Neural progenitor cell (in vitro differentiated cells): Measurements from ENCODE around the gene SOS2.

Experiments
- EZH2 ChIP-seq: fragments of 200-600 bp; sonication (generic); IDR thresholded peaks from 2 replicates; pipeline ENCODE4 v1.6.1; 2017; ENCODE audit warnings: antibody characterized with exemption, mild to moderate bottlenecking, moderate library complexity
- EZH2phosphoT487 ChIP-seq: fragments of 200-600 bp; sonication (generic); IDR thresholded peaks from 2 replicates; pipeline ENCODE4 v1.6.1; 2017; ENCODE audit warnings: antibody characterized with exemption
- TF ChIP-seq, protein P1 (sequence below): fragments of 200-600 bp; sonication (generic); IDR thresholded peaks from 2 replicates; pipeline ENCODE4 v1.5.1; 2017; ENCODE audit warnings: antibody characterized with exemption, mild to moderate bottlenecking

DNA sequence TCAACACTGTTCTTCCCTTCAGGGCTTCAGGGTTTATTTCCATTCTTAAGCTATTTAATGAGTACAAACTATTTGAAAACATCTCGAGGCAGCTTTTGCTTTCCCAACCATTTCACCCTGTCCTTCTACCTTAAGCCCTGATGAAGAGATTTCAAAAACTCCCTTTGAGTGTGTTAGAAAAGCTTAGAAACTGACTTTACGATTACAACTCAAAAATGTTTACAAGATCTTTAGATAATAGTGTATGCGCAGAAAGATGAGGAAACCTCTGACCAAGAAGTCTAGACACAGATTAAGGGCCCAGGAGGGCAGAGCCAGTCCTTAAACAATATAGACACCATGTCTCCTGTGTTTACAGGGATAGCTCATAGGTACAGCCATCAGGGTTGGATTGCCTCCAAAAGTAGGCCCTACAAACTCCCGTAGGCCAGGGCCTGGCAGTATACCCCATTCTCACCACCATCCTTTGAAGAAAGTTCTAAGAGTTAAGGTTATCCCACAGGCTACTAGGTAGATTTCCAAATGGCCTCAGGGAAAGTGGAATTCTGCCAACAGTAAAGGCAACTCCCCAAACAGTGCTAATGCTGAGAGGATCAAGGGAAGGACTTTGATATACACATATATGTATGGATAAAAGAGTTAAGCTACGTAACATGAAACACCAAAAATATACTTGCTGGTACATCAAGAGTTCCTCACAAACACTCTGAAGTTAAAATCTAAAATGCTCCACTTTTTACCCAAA lies 11.4 kb upstream of the SOS2 start:
- TF ChIP-seq, protein P1, sequence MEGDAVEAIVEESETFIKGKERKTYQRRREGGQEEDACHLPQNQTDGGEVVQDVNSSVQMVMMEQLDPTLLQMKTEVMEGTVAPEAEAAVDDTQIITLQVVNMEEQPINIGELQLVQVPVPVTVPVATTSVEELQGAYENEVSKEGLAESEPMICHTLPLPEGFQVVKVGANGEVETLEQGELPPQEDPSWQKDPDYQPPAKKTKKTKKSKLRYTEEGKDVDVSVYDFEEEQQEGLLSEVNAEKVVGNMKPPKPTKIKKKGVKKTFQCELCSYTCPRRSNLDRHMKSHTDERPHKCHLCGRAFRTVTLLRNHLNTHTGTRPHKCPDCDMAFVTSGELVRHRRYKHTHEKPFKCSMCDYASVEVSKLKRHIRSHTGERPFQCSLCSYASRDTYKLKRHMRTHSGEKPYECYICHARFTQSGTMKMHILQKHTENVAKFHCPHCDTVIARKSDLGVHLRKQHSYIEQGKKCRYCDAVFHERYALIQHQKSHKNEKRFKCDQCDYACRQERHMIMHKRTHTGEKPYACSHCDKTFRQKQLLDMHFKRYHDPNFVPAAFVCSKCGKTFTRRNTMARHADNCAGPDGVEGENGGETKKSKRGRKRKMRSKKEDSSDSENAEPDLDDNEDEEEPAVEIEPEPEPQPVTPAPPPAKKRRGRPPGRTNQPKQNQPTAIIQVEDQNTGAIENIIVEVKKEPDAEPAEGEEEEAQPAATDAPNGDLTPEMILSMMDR, result no peak
- TF ChIP-seq EZH2phosphoT487 (no peak), EZH2 (no peak)
